Heart right ventricle (tissue), 16 donors: ENCODE data around the gene LYL1. TPM values are rescaled to one million over a fixed set of nuclear protein-coding genes. Genes with fewer than 3 reads are reported as not detected.

Source experiments
- ATAC-seq, 8 donors: fragments of 200-7000 bp; cut with Tn5 transposase; one replicate each; pipeline ENCODE4 v1.9.1; 2020; ENCODE audit warnings: mild to moderate bottlenecking in 8 of 8, moderate library complexity in 8 of 8, moderate number of reproducible peaks in 1 of 8
- DNase-seq, 2 donors: peaks; one replicate each; pipeline ENCODE4 v3.0.0-alpha.2; 2020
- H3K27ac ChIP-seq, 10 donors: fragments of 200-600 bp; sonication (generic) in 2 of 10; one replicate each; pipeline versions ENCODE4 v1.5.0 to v1.8.0; 2020 to 2022; ENCODE audit warnings: mild to moderate bottlenecking in 3 of 10
- H3K27me3 ChIP-seq, 7 donors: fragments of 200-600 bp; one replicate each; pipeline ENCODE4 v1.8.0; 2021 to 2022; ENCODE audit warnings: mild to moderate bottlenecking in 2 of 7
- H3K36me3 ChIP-seq, 9 donors: fragments of 200-600 bp; sonication (generic) in 1 of 9; one replicate each; pipeline versions ENCODE4 v1.5.0 to v1.8.0; 2020 to 2022; ENCODE audit warnings: mild to moderate bottlenecking in 2 of 9
- H3K4me1 ChIP-seq, 9 donors: fragments of 200-600 bp; sonication (generic) in 1 of 9; one replicate each; pipeline versions ENCODE4 v1.5.0 to v1.8.0; 2020 to 2022; ENCODE audit warnings: mild to moderate bottlenecking in 4 of 9
- H3K4me3 ChIP-seq, 10 donors: fragments of 200-600 bp; sonication (generic) in 2 of 10; one replicate each; pipeline versions ENCODE4 v1.5.0 to v1.8.0; 2020 to 2022; ENCODE audit warnings: mild to moderate bottlenecking in 7 of 10, moderate library complexity in 2 of 10
- H3K9me3 ChIP-seq, 11 donors: fragments of 200-600 bp in 10 of 11; sonication (generic) in 2 of 11; one replicate each; pipeline versions ENCODE4 v1.5.0 to v1.8.0; 2013 to 2022; ENCODE audit warnings: mild to moderate bottlenecking in 2 of 11, control low read depth in 1 of 11, moderate library complexity in 1 of 11
- CTCF ChIP-seq, 9 donors: fragments of 200-600 bp; sonication (generic) in 2 of 9; IDR thresholded peaks; one replicate each; pipeline versions ENCODE4 v1.5.0 to v1.8.0; 2021 to 2022; ENCODE audit warnings: antibody characterized with exemption in 9 of 9, mild to moderate bottlenecking in 5 of 9, moderate library complexity in 1 of 9
- WGBS, 2 donors: extraction: QIAGEN DNeasy Blood & Tissue Kit; methylation state at CpG; one replicate each; pipeline ENCODE4 v1.1.7; 2013; ENCODE audit warnings: inconsistent platforms in 1 of 2; 5-methylcytosine and 5-hydroxymethylcytosine counted together
- intact Hi-C, 10 donors: fragments of 100-400 bp; cut with DNase I; formaldehyde crosslinking; loops; one replicate each; pipeline versions ENCODE4 v1.11.1 to v1.14.2; 2022
- polyA plus RNA-seq, 2 donors: library from polyadenylated mRNA; stranded (reverse); fragments of 200-250 nt; gene quantifications; one replicate each; pipeline ENCODE4 v1.2.3, GENCODE V29; 2013
- total RNA-seq, 10 donors: library from RNA; stranded (reverse); fragmentation: NEBNext Ultra II Directional in 3 of 10; extraction: Animal tissue kit (Norgen Biotek cat#: 25700) in 3 of 10; gene quantifications; one replicate each; pipeline versions ENCODE4 v1.2.1 to v1.2.4, GENCODE V29; 2021 to 2023
- donor health status: Arrhythmogenic right ventricular cardiomyopathy.
- donor health status: ischemic (EF 13 %, LVEDD 7.1; RV severe dilation, severe dysfunction).
- donor health status: healthy with polysubstance abuse.
- donor health status: DM: no; HTN: yes; CAD: no.
- donor health status: DM: no; HTN: no; CAD: no.
- donor health status: ischemic (EF 25% LVEDD 6.9; RV normal size, moderate dysfunction).
- donor health status: ischemic (EF 25% LVEDD 5.7; RV mildly dilated, moderate dysfunction).
- donor health status: healthy.
- donor health status: DM: yes; HTN: yes; CAD: no.
- donor health status: Ischemic cardiomyopathy.
- donor health status: ischemic (EF 35%, LVEDD 5.7; RV mildly dilated, moderate dysfunction).
- donor health status: nonischemic (EF 11% LVEDD 7.7; RV severe dilation, severe dysfunction).
- donor health status: DM: yes; HTN: yes; CAD: no.
- donor health status: PGD.
- donor health status: ischemic (EF 29% LVEDD 5.4; RV normal size, mild dysfunction).
- donor health status: nonischemic (EF 23%, LVEDD 6.1; RV moderate dilation, normal function).

The LYL1 gene
- total and polyA plus RNA-seq, 12 donors = 3.4 to 13.0 (median 7.4) TPM

- Histone ChIP-seq H3K27me3 (no peaks in the 10 kb centered on the region), H3K36me3 (no peaks in the 10 kb centered on the region), H3K27ac (peak overlapping the region; percentile 67 to 99 (median 96)), H3K4me3 (peak overlapping the region in 9 of 10 donors; percentile 33 to 56 (median 49)), H3K4me1 (peaks cover 75 to 100% (median 100%) of the 10 kb centered on the region in 9 donors), H3K9me3 (no peaks in the 10 kb centered on the region)
- peak; percentile 95 to 99 (median 98) for TF ChIP-seq CTCF (IDR thresholded peaks at IDR 0.05)
- intact Hi-C loops = loop anchor here in 9 of 10 donors (1.0 to 10.0 kb wide), 10 partner anchors 28 to 78 kb away; partner anchors contain the start of genes NFIX (in 3 of the 9) and LYL1 (in 1 of the 9)
- ATAC-seq (peak; percentile 70 to 87 (median 78)), DNase-seq (peak; percentile 89 to 91)
- WGBS, 2 donors = 1% methylated on average over 40 of the region's 40 CpGs
Measured at GRCh38 chr19:13060964-13061927, 41.4 kb downstream of the LYL1 start.

GRCh38 chr19:13060233-13060963 is 42.3 kb downstream of the LYL1 start:
- Histone ChIP-seq H3K4me1 (peaks cover 76 to 100% (median 100%) of the 10 kb centered on the region in 9 donors), H3K27ac (peak overlapping the region; percentile 67 to 99 (median 96)), H3K36me3 (no peaks in the 10 kb centered on the region), H3K9me3 (no peaks in the 10 kb centered on the region), H3K4me3 (peak overlapping the region in 9 of 10 donors; percentile 33 to 56 (median 49)), H3K27me3 (no peaks in the 10 kb centered on the region)
- ATAC-seq = peak in 6 of 8 donors; percentile 3 to 39 (median 11)
- DNase-seq = peak in 1 of 2 donors; percentile 71
- TF ChIP-seq CTCF (IDR thresholded peaks at IDR 0.05) = peak in 1 of 9 donors; percentile 12
- 29 to 38% methylated on average over 19 of the region's 19 CpGs for WGBS, 2 donors
- intact Hi-C loops = loop anchor here in 8 of 10 donors (2.0 to 10.0 kb wide), 8 partner anchors 28 to 78 kb away; partner anchors contain the start of genes NFIX (in 3 of the 8) and LYL1 (in 1 of the 8)

GRCh38 chr19:13058951-13059660 is 43.6 kb downstream of the LYL1 start:
- Histone ChIP-seq H3K36me3 (no peaks in the 10 kb centered on the region), H3K4me1 (peaks cover 76 to 100% (median 100%) of the 10 kb centered on the region in 9 donors), H3K27me3 (no peaks in the 10 kb centered on the region), H3K4me3 (no peak overlapping the region), H3K27ac (peak overlapping the region; percentile 50 to 99 (median 96)), H3K9me3 (no peaks in the 10 kb centered on the region)
- ATAC-seq = peak in 1 of 8 donors; percentile 27
- no peak for DNase-seq
- intact Hi-C loops = loop anchor here in 3 of 10 donors (2.0 to 10.0 kb wide), 3 partner anchors 37 to 74 kb away; partner anchors contain the start of gene NFIX (in 1 of the 3)
- TF ChIP-seq CTCF (IDR thresholded peaks at IDR 0.05) = peak in 5 of 9 donors; percentile 6 to 34 (median 28)
- 53 to 68% methylated on average over 12 of the region's 12 CpGs for WGBS, 2 donors
